NCI-H2196 (cell line): ENCODE measurements around the gene PKN3.

Experiments
- DNase-seq: peaks from one replicate; lab custom pipeline; 2025; ENCODE audit not compliant: unreplicated experiment; lab: John Stamatoyannopoulos, UW

The PKN3 gene

GRCh38 chr9:128733256-128733655, 31.0 kb downstream of the PKN3 start:
- peak; percentile 31 for DNase-seq

DNA sequence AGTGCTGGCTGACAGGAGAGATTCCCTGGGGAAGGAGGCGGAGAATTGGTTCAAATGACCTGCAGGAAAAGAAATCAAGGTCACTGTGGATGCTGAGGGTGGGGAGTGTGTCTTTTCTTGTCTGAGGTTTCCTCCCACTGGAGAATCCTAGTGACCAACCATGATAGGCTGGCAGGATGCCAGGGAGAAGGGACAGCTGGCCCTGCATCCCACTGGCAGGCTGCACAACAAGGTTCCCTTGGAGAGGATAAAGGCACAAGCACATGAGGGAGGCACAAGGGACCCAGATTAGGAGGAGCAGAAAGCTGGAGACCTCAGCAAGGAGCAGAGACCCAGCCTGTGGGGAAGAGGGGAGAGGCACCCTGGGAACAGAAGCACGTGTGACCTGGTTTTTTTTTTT, 33.1 kb downstream of the PKN3 start:
- DNase-seq: no peak

GRCh38 chr9:128742401-128742800, 40.1 kb downstream of the PKN3 start:
- DNase-seq: no peak

GRCh38 chr9:128743421-128743820, 41.1 kb downstream of the PKN3 start:
- DNase-seq: no peak

GRCh38 chr9:128747241-128747640, 44.9 kb downstream of the PKN3 start:
- DNase-seq: no peak

DNA sequence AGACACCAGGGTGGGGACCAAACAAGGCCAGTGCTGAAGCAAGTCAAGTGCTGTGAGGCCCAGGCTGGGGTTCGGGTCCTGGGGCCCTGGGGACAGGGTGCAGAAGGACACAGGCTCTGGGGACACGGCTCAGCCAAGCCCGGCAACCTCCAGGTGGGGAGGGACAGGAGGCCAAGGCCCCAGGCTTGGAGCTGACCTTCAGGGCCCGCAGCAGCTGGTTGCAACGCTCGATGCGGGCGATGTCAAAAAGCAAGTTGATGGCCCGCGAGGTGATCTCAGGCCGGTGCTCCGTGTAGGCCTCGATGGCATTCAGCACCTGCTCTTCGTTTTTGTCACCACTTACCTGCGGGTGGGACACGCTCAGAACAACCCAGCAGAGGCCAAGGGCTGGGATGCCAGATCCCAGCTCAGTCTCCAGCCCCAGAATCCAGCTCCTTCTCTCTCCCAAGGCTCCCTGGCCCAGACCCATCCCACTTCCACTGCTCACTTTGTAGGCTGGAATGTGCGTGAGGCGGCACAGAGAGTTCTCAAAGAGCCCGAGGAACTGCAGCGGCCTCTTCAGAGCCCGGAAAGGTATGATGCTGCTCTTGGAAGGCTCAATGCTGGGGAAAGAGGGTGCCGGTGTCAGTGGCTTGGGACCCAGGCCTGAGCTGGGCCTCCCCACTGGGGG, 48.8 kb downstream of the PKN3 start:
- DNase-seq: no peak

GRCh38 chr9:128753627-128754026, 51.3 kb downstream of the PKN3 start:
- DNase-seq: no peak

- no peak for DNase-seq
These were observed 55.3 kb downstream of the PKN3 start for GRCh38 chr9:128757602-128758001.

- no peak for DNase-seq
These were observed 60.6 kb downstream of the PKN3 start for GRCh38 chr9:128762671-128763449.

DNA sequence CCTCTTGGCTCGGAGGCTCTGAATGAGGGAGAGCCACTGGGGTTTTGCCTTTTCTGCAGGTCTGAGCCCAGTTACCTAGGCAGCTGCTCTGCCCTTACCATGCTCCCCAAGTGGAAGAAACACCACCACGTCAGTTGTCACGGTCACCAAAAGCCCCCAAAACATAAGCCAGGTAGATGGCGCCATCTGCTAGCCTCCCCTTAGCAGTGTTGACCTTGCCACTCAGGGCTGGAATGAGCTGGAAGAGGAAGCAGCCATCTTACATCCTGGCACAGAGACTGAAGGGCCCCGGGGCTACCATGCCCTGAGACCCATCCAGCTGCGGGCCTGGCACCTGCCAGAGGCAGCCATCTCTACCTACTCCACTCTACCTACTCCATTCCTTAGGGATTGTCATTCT, 62.1 kb downstream of the PKN3 start:
- DNase-seq: no peak

GRCh38 chr9:128765499-128765898, 63.2 kb downstream of the PKN3 start:
- DNase-seq: no peak

DNA sequence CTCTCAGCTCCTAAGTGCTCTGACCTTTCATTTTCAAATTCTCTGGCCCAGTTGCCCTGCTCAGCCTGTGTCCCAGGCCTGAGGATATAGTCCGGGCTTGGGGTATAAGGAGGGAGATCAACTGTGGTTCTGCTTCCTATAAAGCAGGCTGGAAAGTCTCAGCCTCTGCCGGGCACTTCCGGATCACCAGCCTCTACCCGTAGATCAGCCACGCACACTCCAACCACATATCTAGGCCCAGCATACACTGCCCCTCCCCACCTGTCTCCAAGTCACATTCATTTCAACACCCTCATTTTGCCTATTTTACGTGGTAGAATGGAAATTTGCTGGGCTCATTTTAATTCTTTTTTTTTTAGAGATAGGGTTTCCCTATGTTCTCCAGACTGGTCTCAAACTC, 66.3 kb downstream of the PKN3 start:
- DNase-seq: no peak
